Transverse colon (tissue), 4 donors: ENCODE results near the gene EMD. TPM values are rescaled to one million over a fixed set of nuclear protein-coding genes. Genes with fewer than 3 reads are reported as not detected.

Experiments
- DNase-seq: peaks from one replicate; pipeline ENCODE4 v3.0.0-alpha.2; 2019
- H3K27ac ChIP-seq, 4 donors: fragments of 200-600 bp; sonication (generic); 2 replicates each; pipeline ENCODE4 v1.5.1; 2016 to 2018; ENCODE audit warnings: inconsistent platforms in 4 of 4
- H3K27me3 ChIP-seq: fragments of 200-600 bp; sonication (generic); 2 replicates; pipeline ENCODE4 v1.5.1; 2017; ENCODE audit warnings: inconsistent platforms
- H3K36me3 ChIP-seq, 4 donors: fragments of 200-600 bp; sonication (generic); 2 replicates each; pipeline ENCODE4 v1.5.1; 2017 to 2019; ENCODE audit warnings: inconsistent platforms in 4 of 4
- H3K4me1 ChIP-seq, 4 donors: fragments of 200-600 bp; sonication (generic); 2 replicates each; pipeline ENCODE4 v1.5.1; 2017 to 2020; ENCODE audit warnings: inconsistent platforms in 4 of 4
- H3K4me3 ChIP-seq, 4 donors: fragments of 200-600 bp; sonication (generic); 1 replicate in 1 of 4; 2 replicates in 3 of 4; pipeline versions ENCODE4 v1.5.1 to v1.6.1; 2017 to 2019; ENCODE audit warnings: inconsistent platforms in 4 of 4
- H3K9me3 ChIP-seq, 2 donors: fragments of 200-600 bp; sonication (generic); 2 replicates each; pipeline ENCODE4 v1.5.1; 2017 to 2019; ENCODE audit warnings: inconsistent platforms in 2 of 2
- EP300 ChIP-seq: sonication (generic); formaldehyde crosslinking; IDR thresholded peaks from one replicate; pipeline ENCODE4 v1.6.1; 2017; ENCODE audit warnings: antibody characterized with exemption, low read depth
- POLR2A ChIP-seq: fragments of 450-650 bp; IDR thresholded peaks from one replicate; pipeline ENCODE4 v1.6.1; 2016; ENCODE audit warnings: antibody characterized with exemption, mild to moderate bottlenecking, moderate library complexity
- POLR2AphosphoS5 ChIP-seq, 3 donors: sonication (generic); formaldehyde crosslinking; IDR thresholded peaks; one replicate each; pipeline ENCODE4 v1.6.1; 2016; ENCODE audit warnings: antibody characterized with exemption in 3 of 3
- WGBS, 2 donors: methylation state at CpG; one replicate each; pipeline ENCODE4 v1.1.5; 2018; ENCODE audit warnings: low coverage in 1 of 2; 5-methylcytosine and 5-hydroxymethylcytosine counted together
- in situ Hi-C, 4 donors: fragments of 200-750 bp; cut with MboI; loops; one replicate each; pipeline versions ENCODE4 v1.15.0 to v1.15.1; 2017; ENCODE audit warnings: low sequenced_read_pairs in 3 of 4, low pct_ligation_motif_present in 1 of 4, low pct_unique_long_range_greater_than_20kb in 1 of 4
- intact Hi-C: fragments of 100-400 bp; cut with DNase I; formaldehyde crosslinking; loops from one replicate; pipeline ENCODE4 v1.15.1; 2023; ENCODE audit warnings: low total_unique reads
- total RNA-seq, 4 donors: library from RNA; depleted of rRNA; stranded (reverse); fragments of >200 nt; gene quantifications; one replicate each; pipeline ENCODE4 v1.1.0, GENCODE V29; 2016
- TF ChIP-seq, protein P1 (sequence below), 5 experiments: fragments of 200-600 bp in 3 of 5; fragments of 450-650 bp in 2 of 5; sonication (generic) in 3 of 5; IDR thresholded peaks; 1 replicate in 2 of 5; 2 replicates in 3 of 5; pipeline ENCODE4 v1.5.1; 2016 to 2017; ENCODE audit warnings: antibody characterized with exemption in 5 of 5, inconsistent platforms in 3 of 5, mild to moderate bottlenecking in 2 of 5, moderate library complexity in 1 of 5

Gene EMD
- total RNA-seq, 4 donors from 2014 or later = 27.3 to 89.8 (median 55.5) TPM

DNA sequence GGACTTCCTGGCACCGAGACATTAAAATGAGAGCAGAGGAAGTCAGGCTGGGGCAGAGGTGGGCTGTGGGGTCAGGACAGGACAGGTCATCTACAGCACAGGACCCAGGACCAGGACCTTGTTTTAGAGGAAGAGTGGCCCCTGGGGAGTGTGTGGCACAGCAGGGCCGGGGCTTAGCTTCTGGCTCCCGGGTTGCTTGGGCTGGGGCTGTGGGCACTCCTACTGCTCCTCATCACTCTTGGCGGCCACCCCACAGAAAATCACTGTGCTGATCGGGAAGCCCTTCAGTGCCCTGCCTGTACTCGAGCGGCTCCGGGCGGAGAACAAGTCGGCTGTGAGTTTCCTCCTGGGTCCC lies 41.3 kb downstream of the EMD start:
- H3K27ac ChIP-seq = no peak overlapping the region
- no peaks in the 10 kb centered on the region for H3K4me1 ChIP-seq
- in situ Hi-C loops = loop anchor here in 3 of 4 donors (25.0 kb wide), 1 partner anchor 117 kb away; the partner anchor contains the start of genes G6PD (in 3 of the 3) and IKBKG (in 3 of the 3)
- no peaks in the 10 kb centered on the region for H3K27me3 ChIP-seq
- TF ChIP-seq POLR2AphosphoS5 (IDR thresholded peaks at IDR 0.05) (no peak), POLR2A (no peak), EP300 (no peak)
- TF ChIP-seq, protein P1, sequence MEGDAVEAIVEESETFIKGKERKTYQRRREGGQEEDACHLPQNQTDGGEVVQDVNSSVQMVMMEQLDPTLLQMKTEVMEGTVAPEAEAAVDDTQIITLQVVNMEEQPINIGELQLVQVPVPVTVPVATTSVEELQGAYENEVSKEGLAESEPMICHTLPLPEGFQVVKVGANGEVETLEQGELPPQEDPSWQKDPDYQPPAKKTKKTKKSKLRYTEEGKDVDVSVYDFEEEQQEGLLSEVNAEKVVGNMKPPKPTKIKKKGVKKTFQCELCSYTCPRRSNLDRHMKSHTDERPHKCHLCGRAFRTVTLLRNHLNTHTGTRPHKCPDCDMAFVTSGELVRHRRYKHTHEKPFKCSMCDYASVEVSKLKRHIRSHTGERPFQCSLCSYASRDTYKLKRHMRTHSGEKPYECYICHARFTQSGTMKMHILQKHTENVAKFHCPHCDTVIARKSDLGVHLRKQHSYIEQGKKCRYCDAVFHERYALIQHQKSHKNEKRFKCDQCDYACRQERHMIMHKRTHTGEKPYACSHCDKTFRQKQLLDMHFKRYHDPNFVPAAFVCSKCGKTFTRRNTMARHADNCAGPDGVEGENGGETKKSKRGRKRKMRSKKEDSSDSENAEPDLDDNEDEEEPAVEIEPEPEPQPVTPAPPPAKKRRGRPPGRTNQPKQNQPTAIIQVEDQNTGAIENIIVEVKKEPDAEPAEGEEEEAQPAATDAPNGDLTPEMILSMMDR (IDR thresholded peaks at IDR 0.05) = no peak
- H3K9me3 ChIP-seq = no peaks in the 10 kb centered on the region
- no peak for DNase-seq
- no peaks in the 10 kb centered on the region for H3K36me3 ChIP-seq
- 90% methylated on average over 10 of the region's 10 CpGs; no CpG with 5 or more reads in 1 of the 2 donors for WGBS, 2 donors
- no peak overlapping the region for H3K4me3 ChIP-seq
- intact Hi-C loops = no loop called here

DNA sequence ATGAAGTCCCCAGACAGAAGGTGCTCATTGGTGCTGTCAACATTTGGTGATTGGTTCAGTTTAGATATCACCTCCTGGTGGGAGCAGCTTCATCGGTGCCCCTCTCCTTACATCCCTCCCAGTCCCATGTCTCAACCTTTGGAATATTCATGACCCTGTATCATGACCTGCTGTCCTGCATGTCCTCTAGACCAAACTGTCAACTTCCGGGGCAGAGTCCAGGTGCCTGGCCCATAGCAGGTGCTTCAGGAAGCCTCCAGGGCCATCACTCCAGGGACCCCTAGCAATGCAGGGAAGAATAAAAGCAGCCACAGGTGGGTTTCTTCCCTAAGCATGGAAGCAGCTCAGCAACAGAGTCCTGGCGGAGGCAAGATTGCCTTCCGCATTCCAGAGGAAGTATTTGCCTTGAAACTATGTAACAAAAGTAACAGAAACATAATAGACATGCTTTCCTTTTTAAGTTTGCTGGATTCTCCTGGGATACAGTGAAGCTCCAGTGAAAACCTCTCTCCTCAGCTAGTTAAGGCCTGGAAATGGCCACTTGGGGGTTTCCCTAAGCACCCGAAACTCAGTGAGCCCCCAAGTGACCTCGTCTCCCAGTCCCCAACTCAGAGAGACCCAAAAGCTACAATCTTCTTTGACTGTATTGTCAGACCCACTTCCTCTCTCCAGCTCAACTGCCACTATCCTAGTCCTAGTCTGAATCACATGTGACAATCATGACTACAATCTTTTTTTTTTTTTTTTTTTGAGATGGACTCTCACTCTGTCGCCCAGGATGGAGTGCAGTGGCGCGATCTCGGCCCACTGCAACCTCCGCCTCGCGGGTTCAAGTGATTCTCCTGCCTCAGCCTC lies 48.0 kb downstream of the EMD start:
- 87% methylated on average over 13 of the region's 13 CpGs; no CpG with 5 or more reads in 1 of the 2 donors for WGBS, 2 donors
- no peak overlapping the region for H3K4me3 ChIP-seq
- in situ Hi-C loops = no loop called here

DNA sequence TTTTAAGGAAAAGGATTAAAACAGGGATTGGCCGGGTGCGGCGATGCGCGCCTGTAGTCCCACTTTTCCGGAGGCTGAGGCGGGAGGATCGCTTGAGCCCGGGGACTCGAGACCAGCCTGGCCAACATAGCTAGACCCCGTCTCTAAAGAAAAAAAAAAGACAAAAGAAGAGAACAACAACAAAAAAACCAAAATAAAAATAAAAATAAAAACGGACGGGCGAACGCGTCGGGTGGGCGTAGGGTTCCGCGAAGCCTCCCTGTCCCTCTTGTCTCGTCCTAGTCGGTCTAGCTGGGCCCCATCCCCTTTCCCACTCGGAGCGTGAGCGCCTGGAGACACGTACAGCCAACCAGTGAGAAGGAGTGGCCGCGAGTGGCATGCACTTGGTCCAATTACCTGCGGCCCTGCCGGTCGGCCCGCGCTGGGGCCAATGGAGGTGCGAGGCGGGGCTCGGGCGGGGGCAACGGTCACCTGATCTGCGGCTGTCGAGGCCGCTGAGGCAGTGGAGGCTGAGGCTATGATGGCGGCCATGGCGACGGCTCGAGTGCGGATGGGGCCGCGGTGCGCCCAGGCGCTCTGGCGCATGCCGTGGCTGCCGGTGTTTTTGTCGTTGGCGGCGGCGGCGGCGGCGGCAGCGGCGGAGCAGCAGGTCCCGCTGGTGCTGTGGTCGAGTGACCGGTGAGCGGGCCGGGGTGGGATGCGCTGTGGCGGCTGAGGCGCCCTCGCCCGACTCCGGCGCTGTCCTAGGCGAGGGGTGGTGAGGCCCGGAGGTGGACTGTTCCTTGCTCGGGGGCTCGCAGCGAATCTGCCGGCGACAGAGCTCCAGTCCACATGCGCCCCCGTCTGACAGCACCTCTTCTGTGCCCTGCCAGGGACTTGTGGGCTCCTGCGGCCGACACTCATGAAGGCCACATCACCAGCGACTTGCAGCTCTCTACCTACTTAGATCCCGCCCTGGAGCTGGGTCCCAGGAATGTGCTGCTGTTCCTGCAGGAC lies 49.4 kb downstream of the EMD start, which contains the start of gene ATP6AP1:
Gene ATP6AP1, plus strand, starts transcription at position 502 of the 996 bp plus-strand sequence. Its CDS starts 16 bp downstream, at position 518.
- Histone ChIP-seq H3K36me3 (no peaks in the 10 kb centered on the region), H3K4me3 (peak within 1 kb of the TSS; percentile 55 to 92 (median 74)), H3K27ac (peak within 1 kb of the TSS; percentile 81 to 89 (median 86)), H3K27me3 (no peaks in the 10 kb centered on the region), H3K4me1 (peaks cover 0 to 15% (median 4%) of the 10 kb centered on the region in 4 donors), H3K9me3 (no peaks in the 10 kb centered on the region)
- 47% methylated on average over 83 of the region's 87 CpGs; no CpG with 5 or more reads in 1 of the 2 donors for WGBS, 2 donors
- DNase-seq = peak; percentile 93
- in situ Hi-C loops (no loop called here), intact Hi-C loops (no loop called here)
- TF ChIP-seq POLR2A = peak; percentile 74
- peak; percentile 73 to 76 (median 75) for TF ChIP-seq POLR2AphosphoS5 (IDR thresholded peaks at IDR 0.05)
- TF ChIP-seq EP300 = no peak

More for the DNA sequence above, 48.0 kb downstream of the EMD start:
- Histone ChIP-seq H3K27ac (no peak overlapping the region), H3K36me3 (no peaks in the 10 kb centered on the region), H3K4me1 (peaks cover 0 to 15% (median 4%) of the 10 kb centered on the region in 4 donors), H3K27me3 (no peaks in the 10 kb centered on the region), H3K9me3 (no peaks in the 10 kb centered on the region)
- DNase-seq = no peak
- TF ChIP-seq, protein P1 (IDR thresholded peaks at IDR 0.05) = no peak
- TF ChIP-seq POLR2A = no peak
- no peak for TF ChIP-seq POLR2AphosphoS5 (IDR thresholded peaks at IDR 0.05)
- TF ChIP-seq EP300 = no peak
- intact Hi-C loops = no loop called here

DNA sequence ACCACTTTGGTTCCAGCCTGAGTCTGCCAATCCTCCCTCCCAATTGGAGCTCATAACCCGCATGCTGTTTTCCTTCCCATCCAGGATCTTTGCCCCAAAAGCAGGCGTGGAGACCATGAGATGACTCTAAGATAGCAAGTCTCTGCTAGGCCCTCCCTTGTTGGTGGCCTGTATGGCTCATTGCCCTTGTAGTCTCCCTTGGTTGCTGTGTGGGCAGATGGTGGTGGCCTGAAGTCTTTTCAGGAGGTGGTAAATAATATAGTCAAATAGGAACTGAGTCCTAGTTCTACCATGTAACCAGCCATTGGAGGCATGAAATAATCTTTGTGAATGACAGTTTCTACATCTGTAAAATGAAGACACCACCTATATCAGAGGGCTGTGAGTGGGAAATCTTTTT lies 50.6 kb downstream of the EMD start:
- no peak for DNase-seq
- H3K9me3 ChIP-seq = no peaks in the 10 kb centered on the region
- H3K4me1 ChIP-seq = peaks cover 0 to 15% (median 4%) of the 10 kb centered on the region in 4 donors
- H3K27ac ChIP-seq = peak overlapping the region in 1 of 4 donors; percentile 86
- no peaks in the 10 kb centered on the region for H3K36me3 ChIP-seq
- no peaks in the 10 kb centered on the region for H3K27me3 ChIP-seq
- TF ChIP-seq POLR2A = no peak
- TF ChIP-seq EP300 = no peak
- no peak for TF ChIP-seq POLR2AphosphoS5 (IDR thresholded peaks at IDR 0.05)
- TF ChIP-seq, protein P1 (IDR thresholded peaks at IDR 0.05) = no peak
- WGBS, 2 donors = 81% methylated on average over 2 of the region's 2 CpGs; no CpG with 5 or more reads in 1 of the 2 donors
- in situ Hi-C loops = no loop called here
- intact Hi-C loops = no loop called here
- H3K4me3 ChIP-seq = peak overlapping the region in 1 of 4 donors; percentile 92
